H9 (cell line): ENCODE data around the gene ABCA13. TPM values are rescaled to one million over a fixed set of nuclear protein-coding genes. Genes with fewer than 3 reads are reported as not detected.

Experiments used
- DNase-seq: peaks from one replicate; pipeline ENCODE4 v3.0.0-alpha.2; 2017
- H2AFZ ChIP-seq: one replicate; pipeline ENCODE4 v1.6.1; 2013; ENCODE audit warnings: mild to moderate bottlenecking, low read length, control low read depth, moderate library complexity
- H2AK5ac ChIP-seq: 2 replicates; pipeline ENCODE4 v1.6.1; 2013; ENCODE audit warnings: low read length, control low read depth, mixed read lengths; ENCODE audit not compliant: insufficient read length
- H2BK120ac ChIP-seq: one replicate; pipeline ENCODE4 v1.6.1; 2013; ENCODE audit warnings: low read depth, mild to moderate bottlenecking, low read length, control low read depth, inconsistent platforms; ENCODE audit not compliant: poor library complexity, severe bottlenecking
- H2BK12ac ChIP-seq: 2 replicates; pipeline ENCODE4 v1.6.1; 2013; ENCODE audit warnings: low read length, control low read depth, mixed read lengths, low read depth; ENCODE audit not compliant: insufficient read length
- H2BK15ac ChIP-seq: 2 replicates; pipeline ENCODE4 v1.6.1; 2013; ENCODE audit warnings: low read depth, low read length, control low read depth
- H2BK20ac ChIP-seq: one replicate; pipeline ENCODE4 v1.6.1; 2013; ENCODE audit warnings: low read depth, mild to moderate bottlenecking, low read length, control low read depth, inconsistent platforms; ENCODE audit not compliant: poor library complexity, severe bottlenecking
- H2BK5ac ChIP-seq: 2 replicates; pipeline ENCODE4 v1.6.1; 2013; ENCODE audit warnings: low read length, control low read depth, mixed read lengths; ENCODE audit not compliant: insufficient read length
- H3K14ac ChIP-seq: 2 replicates; pipeline ENCODE4 v1.6.1; 2013; ENCODE audit warnings: low read length, control low read depth; ENCODE audit not compliant: insufficient read depth
- H3K18ac ChIP-seq: 2 replicates; pipeline ENCODE4 v1.6.1; 2013; ENCODE audit warnings: low read depth, mild to moderate bottlenecking, mixed read lengths, low read length, control low read depth; ENCODE audit not compliant: insufficient read length
- H3K23ac ChIP-seq: 2 replicates; pipeline ENCODE4 v1.6.1; 2013; ENCODE audit warnings: low read length, control low read depth, mixed read lengths, low read depth; ENCODE audit not compliant: insufficient read length
- H3K23me2 ChIP-seq: 2 replicates; pipeline ENCODE4 v1.6.1; 2013; ENCODE audit warnings: low read depth, mild to moderate bottlenecking, mixed read lengths, low read length, control low read depth; ENCODE audit not compliant: insufficient read length, poor library complexity, severe bottlenecking
- H3K27ac ChIP-seq: 2 replicates; pipeline ENCODE4 v1.5.1; 2013; ENCODE audit warnings: low read length, control low read depth, mixed read lengths, low read depth; ENCODE audit not compliant: insufficient read length
- H3K27me3 ChIP-seq: 2 replicates; pipeline ENCODE4 v1.6.1; 2013; ENCODE audit warnings: low read length, control low read depth, inconsistent platforms; ENCODE audit not compliant: insufficient read depth
- H3K4ac ChIP-seq: 2 replicates; pipeline ENCODE4 v1.6.1; 2013; ENCODE audit warnings: low read depth, mild to moderate bottlenecking, control low read depth, inconsistent platforms, low read length, moderate library complexity
- H3K4me1 ChIP-seq: 2 replicates; pipeline ENCODE4 v1.6.1; 2013; ENCODE audit warnings: low read length, control low read depth, inconsistent platforms; ENCODE audit not compliant: insufficient read depth
- H3K4me2 ChIP-seq: 2 replicates; pipeline ENCODE4 v1.6.1; 2013; ENCODE audit warnings: low read length, control low read depth, mixed read lengths; ENCODE audit not compliant: insufficient read length, insufficient read depth
- H3K56ac ChIP-seq: 2 replicates; pipeline ENCODE4 v1.6.1; 2013; ENCODE audit warnings: low read depth, mild to moderate bottlenecking, mixed read lengths, low read length, control low read depth; ENCODE audit not compliant: insufficient read length
- H3K79me1 ChIP-seq: 2 replicates; pipeline ENCODE4 v1.6.1; 2013; ENCODE audit warnings: low read depth, mild to moderate bottlenecking, moderate library complexity, low read length, control low read depth, inconsistent platforms; ENCODE audit not compliant: insufficient read depth, poor library complexity, severe bottlenecking
- H3K79me2 ChIP-seq: 2 replicates; pipeline ENCODE4 v1.6.1; 2013; ENCODE audit warnings: low read length, control low read depth, inconsistent platforms; ENCODE audit not compliant: insufficient read depth
- H3K9ac ChIP-seq: 2 replicates; pipeline ENCODE4 v1.6.1; 2013; ENCODE audit warnings: low read length, control low read depth, mixed read lengths; ENCODE audit not compliant: insufficient read length; ENCODE audit errors: extremely low read depth
- H3K9me3 ChIP-seq: one replicate; pipeline ENCODE4 v1.6.1; 2013; ENCODE audit warnings: low read depth, low read length, inconsistent platforms; ENCODE audit not compliant: control insufficient read depth
- H3T11ph ChIP-seq: one replicate; pipeline ENCODE4 v1.6.1; 2013; ENCODE audit warnings: mild to moderate bottlenecking, low read length, control low read depth, inconsistent platforms
- H4K20me1 ChIP-seq: one replicate; pipeline ENCODE4 v1.6.1; 2013; ENCODE audit not compliant: control insufficient read depth, insufficient read length, insufficient read depth
- H4K5ac ChIP-seq: 2 replicates; pipeline ENCODE4 v1.6.1; 2013; ENCODE audit warnings: low read depth, mild to moderate bottlenecking, mixed read lengths, low read length, control low read depth; ENCODE audit not compliant: insufficient read length
- H4K8ac ChIP-seq: replicated peaks from 2 replicates; pipeline ENCODE4 v1.6.1; 2013; ENCODE audit warnings: low read length, control low read depth, mixed read lengths, low read depth; ENCODE audit not compliant: insufficient read length
- H4K91ac ChIP-seq: 2 replicates; pipeline ENCODE4 v1.6.1; 2013; ENCODE audit warnings: low read depth, mild to moderate bottlenecking, moderate library complexity, mixed read lengths, low read length, control low read depth; ENCODE audit not compliant: insufficient read length
- H3K27ac Mint-ChIP-seq, 3 experiments: 2 replicates in 2 of 3; 3 replicates in 1 of 3; pipeline ENCODE4 v1.8.0; 2020 to 2021; ENCODE audit warnings: mixed read lengths in 3 of 3, mild to moderate bottlenecking in 1 of 3, moderate library complexity in 1 of 3
- H3K27me3 Mint-ChIP-seq: 2 replicates; pipeline ENCODE4 v1.8.0; 2021; ENCODE audit warnings: low read depth, mild to moderate bottlenecking, moderate library complexity, mixed read lengths
- H3K36me3 Mint-ChIP-seq, 3 experiments: 2 replicates in 2 of 3; 3 replicates in 1 of 3; pipeline ENCODE4 v1.8.0; 2020 to 2021; ENCODE audit warnings: low read depth in 3 of 3, mixed read lengths in 3 of 3; ENCODE audit not compliant: insufficient read depth in 1 of 3
- H3K4me1 Mint-ChIP-seq, 2 experiments: 2 replicates each; pipeline ENCODE4 v1.8.0; 2020; ENCODE audit warnings: mixed read lengths in 2 of 2
- H3K4me3 Mint-ChIP-seq, 2 experiments: 2 replicates in 1 of 2; 3 replicates in 1 of 2; pipeline ENCODE4 v1.8.0; 2020 to 2021; ENCODE audit warnings: mild to moderate bottlenecking in 2 of 2, mixed read lengths in 2 of 2, moderate library complexity in 1 of 2
- H3K9me3 Mint-ChIP-seq, 2 experiments: 2 replicates in 1 of 2; 3 replicates in 1 of 2; pipeline ENCODE4 v1.8.0; 2020; ENCODE audit warnings: mild to moderate bottlenecking in 2 of 2, mixed read lengths in 2 of 2, moderate library complexity in 1 of 2
- CTCF ChIP-seq: fragments of 200-600 bp; sonication (generic); conservative IDR thresholded peaks from 3 replicates; pipeline ENCODE4 v1.8.0; 2021; ENCODE audit warnings: antibody characterized with exemption, mild to moderate bottlenecking
- WGBS: extraction: QIAGEN DNeasy Blood & Tissue Kit; methylation state at CpG from one replicate; pipeline ENCODE4 v1.1.7; 2013; ENCODE audit warnings: missing lambda C conversion rate, low lambda C conversion rate, mixed read lengths; ENCODE audit not compliant: insufficient read length; ENCODE audit errors: extremely low coverage; 5-methylcytosine and 5-hydroxymethylcytosine counted together
- total RNA-seq: library from RNA; stranded (reverse); gene quantifications from 2 replicates; pipeline ENCODE4 v1.2.1, GENCODE V29; 2021

Gene ABCA13
- total RNA-seq, 1 experiment from 2014 or later = 0.11 TPM

GRCh38 chr7:48497521-48497920 lies 326.3 kb downstream of the ABCA13 start:
- Histone ChIP-seq H3K9ac (no peak overlapping the region), H2BK12ac (no peak overlapping the region), H3K23ac (no peak overlapping the region), H2AFZ (no peak overlapping the region), H2BK5ac (no peak overlapping the region), H3K56ac (no peak overlapping the region), H2BK15ac (no peak overlapping the region), H2AK5ac (no peak overlapping the region), H2BK20ac (no peak overlapping the region), H3T11ph (no peak overlapping the region), H3K27ac (no peak overlapping the region), H3K79me2 (no peaks in the 10 kb centered on the region), H4K20me1 (no peaks in the 10 kb centered on the region), H3K79me1 (no peaks in the 10 kb centered on the region), H3K4me2 (no peak overlapping the region), H2BK120ac (no peak overlapping the region), H4K8ac (no peak overlapping the region), H3K9me3 (no peaks in the 10 kb centered on the region), H3K18ac (peak overlapping the region; percentile 8), H3K4ac (no peak overlapping the region), H3K4me1 (no peaks in the 10 kb centered on the region), H3K27me3 (no peaks in the 10 kb centered on the region), H3K14ac (no peak overlapping the region), H4K5ac (no peak overlapping the region), H3K23me2 (no peaks in the 10 kb centered on the region), H4K91ac (no peak overlapping the region)
- DNase-seq = no peak
- Mint-ChIP-seq H3K9me3 (peaks cover 0 to 3% of the 10 kb centered on the region in 2 experiments; a peak in 2 of 5 replicates), H3K4me1 (peaks cover 0 to 6% of the 10 kb centered on the region in 2 experiments; a peak in 1 of 4 replicates), H3K4me3 (no peak overlapping the region), H3K27me3 (no peaks in the 10 kb centered on the region; the same call in 1 of the 2 replicates), H3K27ac (no peak overlapping the region), H3K36me3 (no peaks in the 10 kb centered on the region)
- no CpG with 5 or more reads among the region's 3 CpGs for WGBS
- no peak for TF ChIP-seq CTCF
